PC-9 (cell line): Measurements from ENCODE around the gene PELI3. TPM values are rescaled to one million over a fixed set of nuclear protein-coding genes. Genes with fewer than 3 reads are reported as not detected.
A peak's percentile ranks its signal among the peaks of the same experiment; 100 is the strongest.

Experiments
- BruUV-seq: library from RNA; stranded (reverse); fragments of 400-500 nt; replicated peaks from 2 replicates; lab custom pipeline; 2021; lab: Mats Ljungman, UMichigan
- CTCF ChIA-PET: fragments of 300-600 bp; sonication (Branson Sonifier 250); formaldehyde crosslinking; loops from one replicate; lab custom pipeline; 2022; ENCODE audit warnings: antibody characterized with exemption; lab: Charles Lee
- POLR2A ChIA-PET: fragments of 300-600 bp; sonication (Branson Sonifier 250); formaldehyde crosslinking; loops from one replicate; lab custom pipeline; 2022; ENCODE audit warnings: antibody characterized with exemption; ENCODE audit not compliant: unreplicated experiment; lab: Charles Lee
- DNase-seq, 2 experiments: peaks; one replicate each; pipeline versions ENCODE4 v3.0.0 to v3.0.0-alpha.2; 2015 to 2022; ENCODE audit warnings: mixed read lengths in 1 of 2
- H2AFZ ChIP-seq: fragments of 200-600 bp; sonication (generic); 2 replicates; pipeline ENCODE4 v1.8.1; 2017; ENCODE audit warnings: antibody characterized with exemption
- H3F3A ChIP-seq: fragments of 200-600 bp; sonication (generic); 2 replicates; pipeline ENCODE4 v1.8.1; 2017; ENCODE audit warnings: antibody characterized with exemption, mild to moderate bottlenecking, low read depth; ENCODE audit not compliant: insufficient read depth
- H3K27ac ChIP-seq: fragments of 200-600 bp; sonication (generic); 2 replicates; pipeline ENCODE4 v1.6.1; 2016; ENCODE audit warnings: mixed run types
- H3K27me3 ChIP-seq: fragments of 200-600 bp; sonication (generic); 2 replicates; pipeline ENCODE4 v1.6.1; 2016; ENCODE audit warnings: low read depth, mixed run types; ENCODE audit not compliant: insufficient read depth
- H3K36me3 ChIP-seq: fragments of 200-600 bp; sonication (generic); 2 replicates; pipeline ENCODE4 v1.6.1; 2016; ENCODE audit warnings: low read depth, mixed run types
- H3K4me1 ChIP-seq: fragments of 200-600 bp; sonication (generic); replicated peaks from 2 replicates; pipeline ENCODE4 v1.6.1; 2016; ENCODE audit warnings: mixed run types; ENCODE audit not compliant: insufficient read depth
- H3K4me2 ChIP-seq: fragments of 200-600 bp; sonication (generic); 2 replicates; pipeline ENCODE4 v1.6.1; 2017; ENCODE audit warnings: mixed run types
- H3K4me3 ChIP-seq: fragments of 200-600 bp; sonication (generic); 2 replicates; pipeline ENCODE4 v1.6.1; 2016; ENCODE audit warnings: mixed run types
- H3K79me2 ChIP-seq: fragments of 200-600 bp; sonication (generic); 2 replicates; pipeline ENCODE4 v1.6.1; 2017; ENCODE audit warnings: low read depth, mixed run types
- H3K9me2 ChIP-seq: fragments of 200-600 bp; sonication (generic); 2 replicates; pipeline ENCODE4 v1.8.1; 2017; ENCODE audit warnings: mild to moderate bottlenecking; ENCODE audit not compliant: insufficient read depth
- H3K9me3 ChIP-seq: fragments of 200-600 bp; sonication (generic); 2 replicates; pipeline ENCODE4 v1.8.1; 2016; ENCODE audit warnings: low read depth; ENCODE audit not compliant: insufficient read depth
- H4K20me1 ChIP-seq: fragments of 200-600 bp; sonication (generic); 2 replicates; pipeline ENCODE4 v1.8.1; 2017; ENCODE audit not compliant: insufficient read depth
- CTCF ChIP-seq: fragments of 200-600 bp; sonication (generic); conservative IDR thresholded peaks from 2 replicates; pipeline ENCODE4 v1.6.1; 2017; ENCODE audit warnings: mixed run types, antibody characterized with exemption, mild to moderate bottlenecking, moderate library complexity
- EZH2 ChIP-seq: fragments of 200-600 bp; sonication (generic); IDR thresholded peaks from 2 replicates; pipeline ENCODE4 v1.8.0; 2017; ENCODE audit warnings: antibody characterized with exemption, low read depth
- intact Hi-C: fragments of 100-400 bp; cut with micrococcal nuclease; formaldehyde crosslinking; loops from one replicate; pipeline ENCODE4 v1.10.0; 2022; ENCODE audit not compliant: unreplicated experiment
- total RNA-seq: library from RNA; stranded (reverse); gene quantifications from 2 replicates; pipeline ENCODE4 v1.2.3, GENCODE V29; 2021

PELI3 gene
- total RNA-seq, 1 experiment from 2014 or later: 14.0 TPM

GRCh38 chr11:66418168-66418985, 48.3 kb upstream of the PELI3 start:
- peak overlapping the region; percentile 14; the same call in 1 of the 2 replicates for H3K4me2 ChIP-seq
- CTCF ChIA-PET: interaction anchor here (0.6 to 1.3 kb wide), 7 partner anchors 12 to 529 kb away, joined by 3 to 6 read pairs (median 4); partner anchors contain the start of genes MRPL11, PELI3 and RBM4B
- no peak overlapping the region for H2AFZ ChIP-seq
- H3K27ac ChIP-seq: no peak overlapping the region
- TF ChIP-seq EZH2 (no peak), CTCF (peak; percentile 67; the same call in 1 of the 2 replicates)
- no TSS peak for BruUV-seq
- H3K79me2 ChIP-seq: no peaks in the 10 kb centered on the region
- no peaks in the 10 kb centered on the region for H3K4me1 ChIP-seq
- POLR2A ChIA-PET: interaction anchor here (0.6 kb wide), 1 partner anchor 62 kb away, joined by 3 read pairs; the partner anchor contains the start of gene DPP3
- peak; percentile 70 to 75 for DNase-seq
- H3F3A ChIP-seq: peaks cover 8% of the 10 kb centered on the region
- no peaks in the 10 kb centered on the region for H3K9me2 ChIP-seq
- peaks cover 55% of the 10 kb centered on the region for H3K27me3 ChIP-seq
- H3K4me3 ChIP-seq: no peak overlapping the region
- H3K36me3 ChIP-seq: no peaks in the 10 kb centered on the region
- H3K9me3 ChIP-seq: no peaks in the 10 kb centered on the region
- intact Hi-C loops: no loop called here
- H4K20me1 ChIP-seq: peaks cover 9% of the 10 kb centered on the region

- no peaks in the 10 kb centered on the region for H3K9me3 ChIP-seq
- no peaks in the 10 kb centered on the region for H3K36me3 ChIP-seq
- H3K27ac ChIP-seq: no peak overlapping the region
- POLR2A ChIA-PET: no interaction called here
- H3K9me2 ChIP-seq: no peaks in the 10 kb centered on the region
- TF ChIP-seq EZH2 (no peak), CTCF (no peak)
- H3K4me2 ChIP-seq: no peak overlapping the region
- H3F3A ChIP-seq: peaks cover 8% of the 10 kb centered on the region
- no peak for DNase-seq
- H3K27me3 ChIP-seq: peaks cover 55% of the 10 kb centered on the region
- CTCF ChIA-PET: interaction anchor here (0.6 to 1.3 kb wide), 2 partner anchors 259 to 427 kb away, joined by 4 to 6 read pairs; partner anchors contain the start of gene RBM4B
- intact Hi-C loops: no loop called here
- H3K4me1 ChIP-seq: no peaks in the 10 kb centered on the region
- H2AFZ ChIP-seq: no peak overlapping the region
- peaks cover 9% of the 10 kb centered on the region for H4K20me1 ChIP-seq
- BruUV-seq: no TSS peak
- no peak overlapping the region for H3K4me3 ChIP-seq
- no peaks in the 10 kb centered on the region for H3K79me2 ChIP-seq
These were observed 47.8 kb upstream of the PELI3 start for GRCh38 chr11:66418986-66419308.

- CTCF ChIA-PET: no interaction called here
- no TSS peak for BruUV-seq
- DNase-seq: no peak
- Histone ChIP-seq H3K27me3 (peaks cover 55% of the 10 kb centered on the region), H2AFZ (no peak overlapping the region), H3K27ac (no peak overlapping the region), H3K79me2 (no peaks in the 10 kb centered on the region), H3K9me2 (no peaks in the 10 kb centered on the region), H3K4me1 (no peaks in the 10 kb centered on the region), H3K4me3 (no peak overlapping the region), H4K20me1 (peaks cover 9% of the 10 kb centered on the region), H3K9me3 (no peaks in the 10 kb centered on the region), H3K36me3 (no peaks in the 10 kb centered on the region), H3K4me2 (no peak overlapping the region), H3F3A (peaks cover 8% of the 10 kb centered on the region)
- POLR2A ChIA-PET: no interaction called here
- intact Hi-C loops: no loop called here
- TF ChIP-seq EZH2 (no peak), CTCF (no peak)
These were observed 46.9 kb upstream of the PELI3 start for GRCh38 chr11:66419825-66420224.
